Measurements from ENCODE around the gene NCMAP. TPM values are rescaled to one million over a fixed set of nuclear protein-coding genes. Genes with fewer than 3 reads are reported as not detected.
"Not testable (repeated sequence)": the region's sequence is repeated elsewhere in the genome, so short reads cannot be mapped to it uniquely, and the experiment has no call there.

Gene NCMAP
- polyA plus RNA-seq, 1 donor = 0.04 TPM

DNA sequence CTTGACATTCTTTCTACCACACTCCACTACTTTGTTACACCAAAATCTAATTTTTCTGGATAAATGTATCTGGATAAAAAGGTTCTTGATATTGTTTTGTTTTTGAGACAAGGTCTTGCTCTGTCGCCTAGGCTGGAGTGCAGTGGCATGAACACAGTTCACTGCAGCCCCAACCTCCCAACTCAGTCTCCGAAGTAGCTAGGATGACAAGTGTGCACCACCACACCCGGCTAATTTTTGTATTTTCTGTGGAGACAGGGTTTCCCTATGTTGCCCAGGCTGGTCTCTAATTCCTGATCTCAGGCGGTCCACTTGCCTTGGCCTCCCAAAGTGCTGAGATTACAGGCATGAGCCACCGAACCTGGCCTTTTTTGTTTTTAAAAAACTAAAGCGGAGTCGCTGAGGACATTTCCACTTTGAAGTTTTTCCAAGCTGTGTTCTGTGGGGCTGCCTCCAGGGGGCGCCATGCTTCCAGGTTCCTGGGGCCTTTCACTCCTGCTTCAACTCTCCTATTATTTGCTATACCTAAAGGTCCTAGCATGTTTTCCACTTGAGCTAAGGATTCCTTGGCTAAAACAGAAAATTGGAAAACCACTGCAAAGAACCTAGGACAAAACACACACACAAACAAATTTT lies 14.1 kb upstream of the NCMAP start:
- DNase-seq (ENCODE audit: low read depth) = no peak

DNA sequence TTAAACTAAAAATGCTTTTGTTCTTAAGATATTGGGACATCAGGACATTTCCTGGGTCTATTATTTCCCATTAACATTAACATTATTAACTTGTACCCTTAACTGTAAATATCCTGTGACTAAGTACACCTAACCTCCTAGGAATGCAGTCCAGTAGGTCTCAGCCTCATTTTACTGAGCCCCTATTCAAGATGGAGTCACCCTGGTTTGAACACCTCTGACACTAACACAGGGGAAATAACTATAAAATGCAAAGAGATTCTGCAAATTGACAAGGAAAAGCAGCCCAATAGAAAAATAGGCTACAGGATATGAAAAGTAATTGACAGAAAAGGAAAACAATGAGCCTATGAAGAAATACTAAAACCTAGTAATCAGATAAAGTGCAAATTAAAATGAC lies 11.6 kb upstream of the NCMAP start:
- DNase-seq (ENCODE audit: low read depth) = no peak

- no peak for DNase-seq (ENCODE audit: low read depth)
Observed at GRCh38 chr1:24545662-24546061, 10.2 kb upstream of the NCMAP start.

GRCh38 chr1:24547195-24547594 lies 8.7 kb upstream of the NCMAP start:
- DNase-seq (ENCODE audit: low read depth) = no peak

- DNase-seq (ENCODE audit: low read depth) = no peak
Observed at GRCh38 chr1:24548070-24548469, 7.8 kb upstream of the NCMAP start.

GRCh38 chr1:24549210-24549609 lies 6.7 kb upstream of the NCMAP start:
- not testable (repeated sequence) for DNase-seq (ENCODE audit: low read depth)

DNA sequence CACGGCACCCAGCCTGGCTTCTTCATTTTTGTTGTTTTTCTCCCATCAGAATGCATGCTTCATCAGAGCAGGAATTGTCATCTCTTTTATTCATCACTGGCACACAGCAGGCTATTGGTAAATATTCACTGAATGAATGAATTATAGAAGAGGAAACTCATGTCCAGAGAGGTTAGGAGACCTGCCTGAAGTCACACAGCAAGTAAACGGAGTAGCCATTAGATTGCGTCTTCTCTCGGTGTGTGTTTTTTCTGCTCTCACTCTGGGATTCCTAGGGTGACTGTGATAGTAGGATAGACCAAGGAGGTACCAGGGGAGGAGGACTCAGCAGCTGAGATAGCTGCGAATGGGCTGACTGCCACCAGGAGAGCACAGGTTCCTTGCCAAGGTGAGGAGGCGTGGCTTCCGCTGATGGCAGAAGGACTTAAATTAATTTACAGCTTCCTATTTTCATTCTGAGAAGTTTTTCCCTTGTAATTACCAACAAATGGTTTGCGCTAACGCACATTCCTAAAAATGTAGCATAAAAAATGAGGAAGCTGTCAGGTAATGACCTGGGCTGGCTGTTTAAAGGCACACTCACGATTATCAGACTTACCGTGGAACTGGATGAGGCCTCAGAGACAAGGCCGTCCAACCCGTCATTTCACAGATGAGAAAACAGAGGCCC lies 4.5 kb upstream of the NCMAP start:
- DNase-seq (ENCODE audit: low read depth) = no peak

DNA sequence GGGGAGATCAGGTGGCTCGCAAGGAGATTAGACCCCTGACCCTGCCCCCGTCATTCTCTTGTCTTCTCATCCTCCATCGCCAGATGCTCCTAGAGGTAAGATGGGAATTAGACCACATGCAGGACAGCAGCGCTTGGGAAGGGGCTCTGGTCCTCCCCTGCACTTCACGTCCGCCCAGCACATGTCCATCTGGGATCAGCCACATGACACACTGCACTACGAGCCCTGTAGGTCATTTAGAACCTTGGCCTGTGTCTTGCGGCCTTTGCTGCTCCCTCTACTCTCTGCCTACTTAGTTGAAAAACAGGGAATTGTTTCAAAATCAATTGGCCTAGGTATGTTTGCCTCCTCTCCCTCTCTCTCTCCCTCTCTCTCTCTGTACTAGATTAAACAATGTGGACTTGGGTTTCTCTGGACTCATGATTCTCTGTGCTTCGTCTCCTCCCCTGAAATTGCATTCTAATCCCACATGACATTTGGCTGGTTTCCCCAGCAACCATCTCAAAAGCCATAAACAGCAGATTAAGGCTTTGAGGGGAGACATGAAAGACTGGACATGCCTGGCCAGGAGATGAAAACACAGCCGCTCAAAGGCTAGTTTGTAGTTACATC lies 3.8 kb upstream of the NCMAP start:
- DNase-seq (ENCODE audit: low read depth) = peak; percentile 9

- no peak for DNase-seq (ENCODE audit: low read depth)
Observed at GRCh38 chr1:24553931-24554330, 2.0 kb upstream of the NCMAP start.

DNA sequence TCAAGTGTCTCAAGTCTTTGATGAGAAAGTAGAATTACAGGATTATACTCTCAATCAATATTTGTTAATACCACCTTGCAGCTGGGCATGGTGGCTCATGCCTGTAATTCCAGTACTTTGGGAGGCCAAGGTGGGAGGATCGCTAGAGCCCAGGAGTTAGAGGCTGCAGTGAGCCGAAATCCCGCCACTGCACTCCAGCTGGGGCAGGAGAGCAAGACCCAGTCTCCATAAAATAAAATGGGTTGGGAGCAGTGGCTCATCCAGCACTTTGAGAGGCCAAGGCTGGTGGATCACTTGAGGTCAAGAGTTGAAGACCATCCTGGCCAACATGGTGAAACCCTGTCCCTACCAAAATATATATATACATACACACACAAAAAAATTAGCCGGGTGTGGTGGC lies 1.2 kb upstream of the NCMAP start:
- no peak for DNase-seq (ENCODE audit: low read depth)

GRCh38 chr1:24556414-24556795 lies 518 bp downstream of the NCMAP start:
- no peak for DNase-seq (ENCODE audit: low read depth)

DNA sequence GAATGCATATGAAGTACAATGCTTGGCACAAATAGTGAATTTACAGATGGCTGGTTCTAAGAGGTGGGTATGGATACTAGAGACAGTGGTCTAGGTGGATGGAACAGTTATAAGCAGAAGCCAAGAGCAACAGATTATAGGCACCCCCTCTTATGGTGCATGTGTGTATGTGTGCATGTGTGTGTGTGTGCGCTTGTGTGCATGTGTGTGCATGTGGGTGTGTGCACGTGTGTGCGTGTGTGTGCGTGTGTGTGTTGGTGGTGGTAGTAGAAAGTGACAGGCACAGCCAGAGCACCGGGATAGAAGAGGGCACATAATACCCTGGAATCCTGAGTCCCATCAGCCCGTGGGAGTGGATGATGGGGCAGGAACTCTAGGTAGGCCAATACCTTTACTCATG lies 1.3 kb downstream of the NCMAP start:
- DNase-seq (ENCODE audit: low read depth) = no peak

GRCh38 chr1:24557711-24558131 lies 1.8 kb downstream of the NCMAP start:
- no peak for DNase-seq (ENCODE audit: low read depth)

- no peak for DNase-seq (ENCODE audit: low read depth)
Observed at GRCh38 chr1:24558455-24558854, 2.6 kb downstream of the NCMAP start.

DNA sequence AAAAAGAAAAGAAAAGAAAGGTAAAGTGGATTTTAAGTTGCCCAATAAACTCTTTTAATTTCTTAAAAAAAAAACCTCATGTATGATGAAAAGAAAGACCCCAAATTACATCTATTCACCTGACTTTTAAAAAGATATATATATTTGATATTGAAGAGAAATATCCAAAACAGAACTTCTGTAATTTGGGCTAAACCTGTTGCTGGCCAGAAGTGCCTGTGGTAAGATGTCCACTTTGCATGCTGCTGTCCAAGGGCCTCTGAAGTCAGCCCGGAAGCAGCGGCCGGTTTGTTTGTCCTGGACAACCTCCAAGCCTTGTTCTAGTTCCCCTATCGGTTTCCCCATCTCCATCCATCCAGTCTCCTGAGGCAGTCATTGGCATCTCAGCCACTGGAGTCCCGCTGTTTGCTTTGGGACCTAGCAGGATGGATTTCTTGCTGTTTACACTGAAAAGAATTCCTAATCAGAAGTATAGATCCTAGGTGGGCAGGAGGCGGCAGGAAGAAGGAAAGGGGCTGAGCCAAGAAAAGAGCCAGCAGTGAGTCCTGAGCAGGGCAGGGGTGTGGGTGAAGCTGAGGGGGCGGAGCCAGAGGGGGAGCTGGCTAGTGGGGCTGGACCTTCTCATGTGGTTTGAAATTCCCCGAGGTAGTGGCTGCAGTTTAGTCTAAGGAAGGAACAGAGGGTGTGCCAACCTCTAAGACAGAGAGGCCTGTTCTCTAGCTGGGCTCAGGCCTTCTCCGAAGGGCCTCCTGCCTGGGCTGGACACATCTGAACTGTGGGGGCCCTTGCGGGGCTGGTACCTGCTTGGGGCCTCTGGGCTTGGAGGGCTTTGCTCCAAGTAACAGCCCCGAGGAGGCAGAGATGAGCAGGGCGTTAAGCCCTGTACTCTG lies 3.3 kb downstream of the NCMAP start:
- DNase-seq (ENCODE audit: low read depth) = no peak

DNA sequence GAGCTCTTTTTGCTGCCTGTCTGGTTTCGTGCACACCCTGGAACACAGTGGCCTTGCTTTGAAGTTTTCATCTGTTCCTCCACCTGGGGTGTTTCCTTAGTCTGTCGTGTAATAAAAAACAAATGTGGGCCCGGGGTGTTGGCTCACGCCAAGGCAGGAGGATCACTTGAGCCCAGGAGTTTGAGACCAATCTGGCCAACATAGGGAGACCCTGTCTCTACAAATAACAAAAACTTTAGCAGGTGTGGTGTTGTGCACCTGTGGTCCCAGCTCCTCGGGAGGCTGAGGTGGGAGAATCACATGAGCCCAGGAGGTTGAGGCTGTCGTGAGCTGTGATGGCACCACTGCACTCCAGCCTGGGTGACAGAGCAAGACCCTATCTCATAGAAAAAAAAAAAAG lies 4.5 kb downstream of the NCMAP start:
- no peak for DNase-seq (ENCODE audit: low read depth)

GRCh38 chr1:24562625-24563024 lies 6.7 kb downstream of the NCMAP start:
- DNase-seq (ENCODE audit: low read depth) = no peak

- no peak for DNase-seq (ENCODE audit: low read depth)
Observed at GRCh38 chr1:24564695-24565094, 8.8 kb downstream of the NCMAP start.

GRCh38 chr1:24566236-24566867 lies 10.5 kb downstream of the NCMAP start:
- no peak for DNase-seq (ENCODE audit: low read depth)

DNA sequence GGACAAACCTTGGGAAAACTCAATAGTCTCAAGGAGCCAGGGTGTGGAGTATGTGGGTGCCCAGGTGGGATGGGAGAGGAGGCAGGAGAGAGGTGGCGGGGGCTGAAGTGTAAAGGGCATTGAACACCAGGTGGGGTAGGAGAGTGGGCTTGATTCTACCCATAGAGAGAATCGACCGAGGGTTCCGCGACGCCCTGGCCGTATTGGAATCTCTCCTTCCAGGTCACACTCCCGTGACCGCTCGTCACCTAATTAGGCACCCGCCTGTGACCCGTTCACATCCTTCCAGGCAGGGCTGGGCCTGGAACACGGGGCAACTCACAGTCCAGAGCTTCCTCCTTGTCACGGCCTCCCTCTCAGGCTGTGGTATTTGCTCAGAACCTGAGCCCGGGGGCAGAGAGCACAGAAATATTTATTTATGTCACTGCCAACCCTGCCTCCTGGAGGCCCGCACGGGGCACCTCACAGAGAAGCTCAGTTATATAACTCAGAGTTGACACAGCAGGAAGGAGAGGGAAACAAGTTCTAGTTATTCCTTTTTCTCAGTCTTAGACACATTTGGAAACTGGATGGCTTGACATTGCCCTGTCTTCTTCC lies 12.0 kb downstream of the NCMAP start:
- no peak for DNase-seq (ENCODE audit: low read depth)

GRCh38 chr1:24568475-24568874 lies 12.6 kb downstream of the NCMAP start:
- no peak for DNase-seq (ENCODE audit: low read depth)
